Loucy (cell line): Measurements from ENCODE around the gene OPTN.

Experiments
- EZH2phosphoT487 ChIP-seq: fragments of 200-600 bp; IDR thresholded peaks from 2 replicates; pipeline ENCODE4 v1.6.1; 2018; ENCODE audit warnings: antibody characterized with exemption, mild to moderate bottlenecking, moderate library complexity, borderline replicate concordance
- TF ChIP-seq, protein P1 (sequence below): fragments of 200-600 bp; sonication (generic); conservative IDR thresholded peaks from 2 replicates; pipeline ENCODE4 v1.5.1; 2014; ENCODE audit warnings: mild to moderate bottlenecking, antibody characterized with exemption, low read length

DNA sequence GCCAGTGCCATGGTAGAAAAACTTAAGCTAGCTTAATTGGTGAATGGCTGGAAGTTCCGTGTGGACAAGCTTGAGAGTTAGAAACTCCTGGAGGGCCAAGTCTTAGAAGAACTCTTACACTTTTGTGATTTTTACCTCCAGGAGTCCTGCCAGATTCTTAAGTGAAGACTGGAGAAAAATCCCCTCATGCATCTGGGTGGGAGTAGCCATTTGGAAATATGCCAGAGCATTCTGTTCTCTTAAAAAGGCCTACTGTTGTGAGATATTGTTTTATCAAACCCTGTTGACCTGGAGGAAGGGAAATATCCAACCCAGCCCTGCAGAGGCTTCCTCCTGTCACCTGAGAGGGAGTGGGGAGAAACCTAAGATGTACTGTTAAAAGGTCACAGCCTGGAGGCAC, 43.8 kb downstream of the OPTN start:
- TF ChIP-seq, protein P1, sequence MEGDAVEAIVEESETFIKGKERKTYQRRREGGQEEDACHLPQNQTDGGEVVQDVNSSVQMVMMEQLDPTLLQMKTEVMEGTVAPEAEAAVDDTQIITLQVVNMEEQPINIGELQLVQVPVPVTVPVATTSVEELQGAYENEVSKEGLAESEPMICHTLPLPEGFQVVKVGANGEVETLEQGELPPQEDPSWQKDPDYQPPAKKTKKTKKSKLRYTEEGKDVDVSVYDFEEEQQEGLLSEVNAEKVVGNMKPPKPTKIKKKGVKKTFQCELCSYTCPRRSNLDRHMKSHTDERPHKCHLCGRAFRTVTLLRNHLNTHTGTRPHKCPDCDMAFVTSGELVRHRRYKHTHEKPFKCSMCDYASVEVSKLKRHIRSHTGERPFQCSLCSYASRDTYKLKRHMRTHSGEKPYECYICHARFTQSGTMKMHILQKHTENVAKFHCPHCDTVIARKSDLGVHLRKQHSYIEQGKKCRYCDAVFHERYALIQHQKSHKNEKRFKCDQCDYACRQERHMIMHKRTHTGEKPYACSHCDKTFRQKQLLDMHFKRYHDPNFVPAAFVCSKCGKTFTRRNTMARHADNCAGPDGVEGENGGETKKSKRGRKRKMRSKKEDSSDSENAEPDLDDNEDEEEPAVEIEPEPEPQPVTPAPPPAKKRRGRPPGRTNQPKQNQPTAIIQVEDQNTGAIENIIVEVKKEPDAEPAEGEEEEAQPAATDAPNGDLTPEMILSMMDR: no peak
- TF ChIP-seq EZH2phosphoT487: no peak
